Measurements from ENCODE around the gene ZNF451. TPM values are rescaled to one million over a fixed set of nuclear protein-coding genes. Genes with fewer than 3 reads are reported as not detected.
A peak's percentile ranks its signal among the peaks of the same experiment; 100 is the strongest.

ZNF451 gene
- total RNA-seq, 8 experiments from 2014 or later = 47.0 to 74.7 (median 54.3) TPM

DNA sequence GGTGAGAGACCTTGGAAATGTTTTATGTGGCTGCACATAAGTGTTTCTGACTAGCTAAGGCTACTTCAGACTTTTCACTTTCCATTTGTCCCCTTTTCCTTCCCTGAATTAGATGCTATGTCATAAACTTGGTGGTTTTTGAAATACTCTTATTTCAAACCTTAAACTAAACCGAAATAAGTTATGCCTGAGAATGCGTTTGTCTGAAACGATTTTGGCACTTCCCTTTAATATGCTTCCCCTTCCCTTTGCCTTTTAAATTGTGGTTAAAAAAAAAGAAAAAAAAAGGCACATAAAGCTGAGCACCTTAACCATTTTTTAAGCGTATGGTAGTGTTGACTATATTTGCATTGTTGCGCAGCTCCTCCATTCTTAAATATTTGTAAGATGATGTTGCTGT, 14.3 kb downstream of the ZNF451 start:
- Histone ChIP-seq H3K4me3 (no peak overlapping the region), H3K27ac (no peak overlapping the region), H3K4me1 (replicated peaks in 1 of 2) (peaks cover 0 to 3% of the 10 kb centered on the region in 2 donors)
- WGBS, 10 experiments = 17 to 100% (median 91%) methylated on average over 2 to 5 of the region's 5 CpGs
- in situ Hi-C loops (cut with MboI; ENCODE audit: low pct_unique_long_range_greater_than_20kb in 2 of 9, low sequenced_read_pairs in 9 of 9, unreplicated experiment in 9 of 9) = no loop called here
- no peak for ATAC-seq (replicated peaks in 6 of 8)

DNA sequence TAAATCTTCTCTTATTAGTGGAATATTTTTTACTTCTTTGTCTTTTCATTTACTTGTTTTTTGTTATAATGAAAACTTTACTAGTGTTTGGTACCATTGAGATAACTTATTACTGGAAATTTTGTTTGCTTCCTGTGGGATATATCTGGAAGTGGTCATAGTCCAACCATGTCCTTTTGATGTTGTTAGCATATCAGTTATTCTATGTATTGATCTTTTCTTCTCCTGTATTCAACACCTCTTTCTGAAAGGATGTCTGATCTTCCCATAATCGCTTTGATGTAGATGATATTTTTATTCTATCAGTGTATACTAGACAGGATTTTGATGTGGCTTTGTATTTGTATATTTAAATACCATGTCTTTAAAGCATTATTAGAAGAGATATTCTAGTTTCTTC, 17.0 kb downstream of the ZNF451 start:
- no peak overlapping the region for H3K27ac ChIP-seq
- H3K4me1 ChIP-seq (replicated peaks in 1 of 2) = peaks cover 0 to 3% of the 10 kb centered on the region in 2 donors
- in situ Hi-C loops (cut with MboI; ENCODE audit: low pct_unique_long_range_greater_than_20kb in 2 of 9, low sequenced_read_pairs in 9 of 9, unreplicated experiment in 9 of 9) = no loop called here
- no peak for ATAC-seq (replicated peaks in 6 of 8)
- H3K4me3 ChIP-seq = no peak overlapping the region
- WGBS, 10 experiments = 89 to 100% (median 100%) methylated on average over 1 of the region's 1 CpG; no CpG with 5 or more reads in 3 of the 10 experiments

DNA sequence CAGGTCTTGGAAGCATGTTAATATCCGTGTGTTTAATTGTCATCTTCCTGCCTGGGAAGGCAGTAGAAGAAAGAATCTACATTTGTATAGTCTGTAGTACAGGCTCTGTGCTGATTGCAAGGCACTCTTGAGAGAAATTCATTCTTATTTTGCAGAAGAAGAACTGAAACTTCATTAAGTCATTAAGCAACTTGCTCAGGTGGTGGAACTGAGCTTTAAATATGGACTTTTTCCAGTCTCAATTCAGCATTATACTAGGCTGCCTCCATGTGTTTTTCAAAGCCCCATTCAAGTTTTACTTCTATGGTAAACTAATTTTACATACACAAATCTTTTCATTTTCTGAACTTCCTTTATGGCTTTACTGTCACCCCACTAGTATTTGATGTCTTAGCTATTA, 18.7 kb downstream of the ZNF451 start:
- H3K4me1 ChIP-seq (replicated peaks in 1 of 2) = peaks cover 0 to 3% of the 10 kb centered on the region in 2 donors
- 10 to 88% (median 63%) methylated on average over 1 of the region's 1 CpG; no CpG with 5 or more reads in 4 of the 10 experiments for WGBS, 10 experiments
- no peak for ATAC-seq (replicated peaks in 6 of 8)

DNA sequence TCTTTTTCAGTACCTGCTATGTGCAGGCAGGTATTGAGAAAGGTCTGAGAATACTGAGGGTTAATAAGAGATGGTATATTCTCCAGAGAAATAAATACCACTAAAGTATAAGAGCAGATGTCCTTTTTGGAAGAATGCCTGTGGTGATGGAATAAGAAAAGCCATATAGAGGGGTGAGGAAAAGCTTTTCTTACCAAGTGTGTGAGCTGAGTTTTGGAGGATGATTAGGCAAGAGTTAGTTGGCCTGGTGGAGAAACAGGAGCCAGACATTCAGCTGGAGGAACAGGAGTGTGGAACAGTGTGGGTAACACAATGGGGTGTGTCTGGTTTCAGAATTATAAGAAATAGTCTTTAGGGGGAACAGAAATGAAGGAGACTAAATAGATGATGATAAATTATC, 19.9 kb downstream of the ZNF451 start:
- Histone ChIP-seq H3K4me3 (no peak overlapping the region), H3K27ac (no peak overlapping the region), H3K4me1 (replicated peaks in 1 of 2) (peaks cover 0 to 3% of the 10 kb centered on the region in 2 donors)
- peak in 2 of 8 experiments; percentile 22 to 38 for ATAC-seq (replicated peaks in 6 of 8)
- in situ Hi-C loops (cut with MboI; ENCODE audit: low pct_unique_long_range_greater_than_20kb in 2 of 9, low sequenced_read_pairs in 9 of 9, unreplicated experiment in 9 of 9) = no loop called here

More for the DNA sequence above, 18.7 kb downstream of the ZNF451 start:
- in situ Hi-C loops (cut with MboI; ENCODE audit: low pct_unique_long_range_greater_than_20kb in 2 of 9, low sequenced_read_pairs in 9 of 9, unreplicated experiment in 9 of 9) = no loop called here
- Histone ChIP-seq H3K27ac (no peak overlapping the region), H3K4me3 (no peak overlapping the region)

DNA sequence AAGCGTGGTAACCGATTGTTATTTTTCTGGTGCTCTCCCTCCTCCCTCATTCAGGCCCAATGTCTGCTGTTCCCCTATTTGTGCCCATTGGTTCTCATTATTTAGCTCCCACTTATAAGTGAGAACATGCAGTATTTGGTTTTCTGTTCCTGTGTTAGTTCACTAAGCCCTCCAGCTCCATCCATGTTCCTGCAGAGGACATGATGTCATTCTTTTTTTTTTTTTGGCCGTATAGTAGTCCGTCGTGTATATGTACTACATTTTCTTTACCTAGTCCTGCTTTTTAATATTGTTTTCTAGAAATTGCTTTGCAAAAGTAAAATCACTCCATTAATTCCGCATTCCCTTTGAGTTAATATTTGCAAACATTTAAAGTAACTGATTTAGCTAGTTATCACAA, 23.1 kb downstream of the ZNF451 start:
- Histone ChIP-seq H3K4me3 (no peak overlapping the region), H3K4me1 (replicated peaks in 1 of 2) (peaks cover 0 to 3% of the 10 kb centered on the region in 2 donors), H3K27ac (no peak overlapping the region)
- in situ Hi-C loops (cut with MboI; ENCODE audit: low pct_unique_long_range_greater_than_20kb in 2 of 9, low sequenced_read_pairs in 9 of 9, unreplicated experiment in 9 of 9) = no loop called here
- ATAC-seq (replicated peaks in 6 of 8) = no peak
- WGBS, 10 experiments = 80 to 100% (median 98%) methylated on average over 2 to 6 of the region's 6 CpGs

DNA sequence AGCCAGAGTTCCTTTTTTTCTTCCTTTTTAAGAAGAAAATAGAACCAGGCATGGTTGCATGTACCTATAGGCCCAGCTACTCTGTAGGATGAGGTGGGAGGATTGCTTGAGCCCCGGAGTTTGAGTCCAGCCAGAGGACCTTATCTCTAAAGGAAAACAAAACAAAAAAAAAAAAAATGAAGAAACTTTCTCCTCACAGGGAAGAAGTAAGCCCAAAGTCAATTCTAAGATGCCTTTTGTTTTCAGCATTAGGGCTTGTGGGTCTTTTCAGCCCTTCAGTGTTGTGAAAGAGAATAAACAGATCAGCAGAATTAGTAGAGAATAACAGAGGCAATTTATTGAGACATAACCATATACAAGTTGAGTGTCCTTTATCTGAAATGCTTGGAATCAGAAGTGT, 26.8 kb downstream of the ZNF451 start:
- Histone ChIP-seq H3K4me3 (no peak overlapping the region), H3K27ac (no peak overlapping the region), H3K4me1 (replicated peaks in 1 of 2) (no peaks in the 10 kb centered on the region)
- ATAC-seq (replicated peaks in 6 of 8) = no peak
- in situ Hi-C loops (cut with MboI; ENCODE audit: low pct_unique_long_range_greater_than_20kb in 2 of 9, low sequenced_read_pairs in 9 of 9, unreplicated experiment in 9 of 9) = no loop called here
- 33 to 100% (median 90%) methylated on average over 1 of the region's 1 CpG; no CpG with 5 or more reads in 2 of the 10 experiments for WGBS, 10 experiments

DNA sequence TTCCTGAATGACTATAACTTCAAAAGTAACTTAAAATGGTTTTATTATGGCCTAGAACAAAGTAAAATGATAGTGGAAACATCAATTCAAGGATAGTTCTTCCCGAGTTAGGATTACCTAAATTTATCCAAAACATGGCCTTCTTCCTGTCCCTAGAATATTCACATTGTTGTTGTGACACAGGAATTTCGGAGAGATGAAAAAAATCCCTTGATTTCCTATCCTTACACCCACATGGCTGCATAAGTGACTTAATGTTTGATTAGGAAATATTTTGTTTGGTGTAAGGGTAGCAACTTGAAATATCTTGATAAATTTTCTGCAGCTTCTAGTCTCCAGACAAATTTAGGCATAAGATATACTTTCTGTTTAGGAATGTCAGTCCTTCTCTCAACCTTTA, 27.8 kb downstream of the ZNF451 start:
- WGBS, 10 experiments = 20 to 100% (median 88%) methylated on average over 1 to 2 of the region's 2 CpGs; no CpG with 5 or more reads in 2 of the 10 experiments
- no peak overlapping the region for H3K27ac ChIP-seq
- no peak overlapping the region for H3K4me3 ChIP-seq
- in situ Hi-C loops (cut with MboI; ENCODE audit: low pct_unique_long_range_greater_than_20kb in 2 of 9, low sequenced_read_pairs in 9 of 9, unreplicated experiment in 9 of 9) = no loop called here
- no peaks in the 10 kb centered on the region for H3K4me1 ChIP-seq (replicated peaks in 1 of 2)
- no peak for ATAC-seq (replicated peaks in 6 of 8)

DNA sequence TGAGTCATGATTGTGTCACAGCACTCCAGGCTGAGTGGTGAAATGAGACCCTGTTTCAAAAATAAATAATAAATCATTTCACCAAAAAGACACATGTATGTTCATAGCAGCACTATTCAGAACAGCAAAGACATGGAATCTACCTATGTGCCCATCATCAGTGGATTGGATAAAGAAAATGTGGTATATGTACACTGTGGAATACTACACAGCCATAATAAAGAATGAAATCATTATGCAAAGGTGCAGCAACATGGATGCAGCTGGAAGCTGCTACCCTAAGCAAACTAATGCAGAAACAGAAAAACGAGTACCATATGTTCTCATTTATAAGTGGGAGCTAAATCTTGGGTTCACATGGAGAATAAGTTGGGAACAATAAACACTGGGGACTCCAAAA, 33.1 kb downstream of the ZNF451 start:
- Histone ChIP-seq H3K27ac (no peak overlapping the region), H3K4me1 (replicated peaks in 1 of 2) (no peaks in the 10 kb centered on the region), H3K4me3 (no peak overlapping the region)
- WGBS, 10 experiments = 40 to 100% (median 100%) methylated on average over 1 of the region's 1 CpG; no CpG with 5 or more reads in 2 of the 10 experiments
- in situ Hi-C loops (cut with MboI; ENCODE audit: low pct_unique_long_range_greater_than_20kb in 2 of 9, low sequenced_read_pairs in 9 of 9, unreplicated experiment in 9 of 9) = no loop called here
- no peak for ATAC-seq (replicated peaks in 6 of 8)

DNA sequence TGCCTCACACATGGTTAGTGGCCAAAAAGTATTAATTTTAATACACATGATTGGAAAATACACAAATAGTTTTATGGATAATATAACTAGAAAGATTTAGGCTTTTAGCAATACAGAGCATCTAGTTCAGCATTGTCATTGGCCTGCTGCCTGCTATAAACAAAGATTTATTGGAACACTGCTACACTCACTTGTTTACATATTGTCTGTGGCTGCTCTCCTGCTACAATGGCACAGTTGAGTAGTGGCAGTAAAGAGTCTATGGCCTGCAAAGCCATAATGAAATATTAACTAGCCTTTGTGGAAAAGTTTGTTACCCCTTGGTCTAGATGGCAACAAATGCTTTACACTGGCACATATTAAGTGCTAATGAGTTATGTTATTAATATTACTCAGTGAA, 37.8 kb downstream of the ZNF451 start:
- Histone ChIP-seq H3K27ac (no peak overlapping the region), H3K4me3 (no peak overlapping the region), H3K4me1 (replicated peaks in 1 of 2) (no peaks in the 10 kb centered on the region)
- ATAC-seq (replicated peaks in 6 of 8) = peak in 1 of 8 experiments; percentile 57
- in situ Hi-C loops (cut with MboI; ENCODE audit: low pct_unique_long_range_greater_than_20kb in 2 of 9, low sequenced_read_pairs in 9 of 9, unreplicated experiment in 9 of 9) = no loop called here

DNA sequence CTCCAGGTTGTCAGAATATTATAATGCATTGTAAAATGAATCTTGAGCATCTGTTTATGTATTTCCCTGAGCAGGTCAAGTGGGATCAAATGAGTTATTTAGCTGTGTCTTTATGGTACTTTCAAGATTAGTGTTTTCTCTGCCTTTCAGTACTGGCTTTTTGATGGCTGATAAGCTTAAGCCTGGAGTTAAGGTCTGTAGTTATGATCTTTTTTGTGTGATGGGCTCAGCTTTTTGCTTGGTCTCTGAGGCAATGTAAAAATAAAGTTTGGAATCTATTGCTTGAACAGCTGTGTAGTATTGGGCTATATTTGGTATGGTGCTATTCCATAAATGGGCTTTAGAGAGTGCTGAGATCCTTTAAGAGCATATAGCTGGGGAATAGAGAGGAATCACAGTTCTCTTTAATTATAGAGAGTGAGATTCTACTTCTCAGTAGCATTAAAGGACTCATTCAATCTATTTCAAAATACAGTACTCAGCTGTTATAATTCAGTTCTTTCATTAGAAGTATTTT, 40.7 kb downstream of the ZNF451 start:
- in situ Hi-C loops (cut with MboI; ENCODE audit: low pct_unique_long_range_greater_than_20kb in 2 of 9, low sequenced_read_pairs in 9 of 9, unreplicated experiment in 9 of 9) = no loop called here
- Histone ChIP-seq H3K4me1 (replicated peaks in 1 of 2) (no peaks in the 10 kb centered on the region), H3K27ac (no peak overlapping the region), H3K4me3 (no peak overlapping the region)
- ATAC-seq (replicated peaks in 6 of 8) = peak in 2 of 8 experiments; percentile 21 to 73

DNA sequence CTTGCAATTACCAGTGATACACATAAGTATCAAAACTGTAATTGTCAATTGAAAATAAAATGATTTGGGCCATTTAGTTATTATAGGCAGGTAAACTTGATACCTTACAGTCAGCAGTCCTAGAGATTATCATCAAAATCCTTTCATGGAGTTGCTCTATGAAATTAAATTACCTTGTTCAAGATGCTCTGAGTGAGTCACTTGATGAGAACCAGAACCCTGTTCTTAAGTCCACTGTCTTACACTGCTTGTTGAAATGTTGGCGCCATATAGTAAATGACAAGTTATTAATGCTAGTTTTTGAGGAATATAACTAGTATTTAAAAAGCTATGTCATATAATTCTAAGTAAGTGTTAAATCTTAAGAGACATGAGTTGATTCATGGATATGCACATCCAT, 45.0 kb downstream of the ZNF451 start:
- H3K4me1 ChIP-seq (replicated peaks in 1 of 2) = no peaks in the 10 kb centered on the region
- ATAC-seq (replicated peaks in 6 of 8) = no peak
- H3K4me3 ChIP-seq = no peak overlapping the region
- H3K27ac ChIP-seq = no peak overlapping the region
- in situ Hi-C loops (cut with MboI; ENCODE audit: low pct_unique_long_range_greater_than_20kb in 2 of 9, low sequenced_read_pairs in 9 of 9, unreplicated experiment in 9 of 9) = no loop called here
- 100% methylated on average over 1 of the region's 1 CpG; no CpG with 5 or more reads in 2 of the 10 experiments for WGBS, 10 experiments

DNA sequence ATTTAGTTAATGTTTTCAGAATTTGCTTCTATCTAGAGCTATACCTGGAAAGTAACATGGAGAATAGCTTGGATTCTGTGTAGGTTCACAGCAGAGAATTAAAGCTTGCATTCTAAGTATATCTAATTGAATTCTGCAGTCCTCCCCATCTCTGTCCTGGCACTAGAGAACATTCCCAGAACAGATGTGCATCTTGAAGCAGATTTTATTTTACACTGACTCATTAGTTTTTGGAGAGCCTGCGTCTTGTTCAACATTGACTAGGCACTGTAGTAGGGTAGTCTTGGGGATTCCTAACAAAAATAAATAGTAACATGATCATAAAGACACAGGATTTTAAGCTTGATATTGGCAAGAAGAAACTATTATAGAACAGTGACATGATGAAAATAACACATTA, 45.9 kb downstream of the ZNF451 start:
- Histone ChIP-seq H3K4me1 (replicated peaks in 1 of 2) (no peaks in the 10 kb centered on the region), H3K27ac (no peak overlapping the region), H3K4me3 (no peak overlapping the region)
- in situ Hi-C loops (cut with MboI; ENCODE audit: low pct_unique_long_range_greater_than_20kb in 2 of 9, low sequenced_read_pairs in 9 of 9, unreplicated experiment in 9 of 9) = no loop called here
- WGBS, 10 experiments = 38 to 100% (median 100%) methylated on average over 1 of the region's 1 CpG; no CpG with 5 or more reads in 5 of the 10 experiments
- ATAC-seq (replicated peaks in 6 of 8) = peak in 2 of 8 experiments; percentile 57 to 93

DNA sequence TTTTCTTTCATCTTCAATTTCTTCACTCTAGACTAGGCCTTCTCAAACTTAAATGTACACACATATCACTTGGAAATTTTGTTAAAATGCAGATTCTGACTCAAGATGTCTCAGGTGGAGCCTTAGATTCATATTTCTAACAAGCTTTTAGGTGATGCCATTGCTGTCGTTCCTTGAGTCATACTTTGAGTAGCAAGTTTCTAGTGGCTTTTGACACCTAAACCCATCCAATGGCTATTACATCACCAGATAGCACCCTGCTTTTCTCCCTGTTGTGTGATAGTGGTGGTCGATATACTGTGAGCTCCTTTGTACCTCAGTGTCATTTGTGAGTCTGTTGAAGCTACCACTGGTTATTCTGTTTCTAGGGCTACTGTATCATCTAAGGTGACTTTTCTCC, 47.4 kb downstream of the ZNF451 start:
- in situ Hi-C loops (cut with MboI; ENCODE audit: low pct_unique_long_range_greater_than_20kb in 2 of 9, low sequenced_read_pairs in 9 of 9, unreplicated experiment in 9 of 9) = no loop called here
- Histone ChIP-seq H3K4me3 (no peak overlapping the region), H3K4me1 (replicated peaks in 1 of 2) (no peaks in the 10 kb centered on the region), H3K27ac (no peak overlapping the region)
- WGBS, 10 experiments = 86 to 100% (median 100%) methylated on average over 1 to 2 of the region's 2 CpGs; no CpG with 5 or more reads in 5 of the 10 experiments
- no peak for ATAC-seq (replicated peaks in 6 of 8)

DNA sequence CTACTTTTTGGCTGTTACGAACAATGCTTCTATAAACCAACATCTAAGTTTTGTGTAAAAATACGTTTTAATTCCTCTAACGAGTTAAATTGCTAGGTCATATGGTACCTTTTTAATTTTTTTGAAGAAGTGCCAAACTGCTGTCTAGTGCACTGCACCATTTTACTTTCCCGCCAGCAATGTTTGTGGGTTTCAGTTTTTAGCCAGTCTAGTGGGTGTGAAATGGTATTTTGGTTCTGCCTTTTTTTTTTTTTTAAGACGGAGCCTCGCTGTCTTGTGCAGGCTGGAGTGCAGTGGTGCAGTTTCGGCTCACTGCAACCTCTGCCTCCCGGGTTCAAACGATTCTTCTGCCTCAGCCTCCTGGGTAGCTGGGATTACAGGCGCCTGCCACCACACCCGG, 48.0 kb downstream of the ZNF451 start:
- no peaks in the 10 kb centered on the region for H3K4me1 ChIP-seq (replicated peaks in 1 of 2)
- H3K27ac ChIP-seq = no peak overlapping the region
- in situ Hi-C loops (cut with MboI; ENCODE audit: low pct_unique_long_range_greater_than_20kb in 2 of 9, low sequenced_read_pairs in 9 of 9, unreplicated experiment in 9 of 9) = no loop called here
- 87 to 100% (median 97%) methylated on average over 1 to 10 of the region's 11 CpGs for WGBS, 10 experiments
- no peak for ATAC-seq (replicated peaks in 6 of 8)
- H3K4me3 ChIP-seq = no peak overlapping the region

All from motor neuron (in vitro differentiated cells).